Measurements from ENCODE around the gene TLNRD1. TPM values are rescaled to one million over a fixed set of nuclear protein-coding genes. Genes with fewer than 3 reads are reported as not detected.

Gene TLNRD1
- total RNA-seq, 1 experiment from 2014 or later, result 22.5 TPM

DNA sequence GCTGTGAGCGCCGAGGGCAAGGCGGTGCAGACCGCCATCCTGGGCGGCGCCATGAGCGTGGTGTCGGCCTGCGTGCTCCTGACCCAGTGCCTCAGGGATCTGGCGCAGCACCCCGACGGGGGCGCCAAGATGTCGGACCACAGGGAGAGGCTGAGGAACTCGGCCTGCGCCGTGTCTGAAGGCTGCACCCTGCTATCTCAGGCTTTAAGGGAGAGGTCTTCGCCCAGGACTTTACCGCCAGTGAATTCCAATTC is 2.3 kb downstream of the TLNRD1 start:
- no peak overlapping the region for H3K4me3 ChIP-seq (replicated peaks in 1 of 2; ENCODE audit: low read depth in 1 of 2, low read length in 2 of 2)
- peaks cover 43% of the 10 kb centered on the region for H3K79me2 ChIP-seq (ENCODE audit: insufficient read depth, low read length)
- ChIA-PET CTCF (no interaction called here), POLR2A (no interaction called here), RAD21 (ENCODE audit: low non-redundant PET in 1 of 2, low total read pairs in 2 of 2, uncharacterized antibody in 2 of 2, unreplicated experiment in 2 of 2) (no interaction called here)
- ATAC-seq, result no peak
- no peaks in the 10 kb centered on the region for H3K9me2 ChIP-seq (ENCODE audit: insufficient read depth)
- H2AFZ ChIP-seq (ENCODE audit: low read depth, low read length, poor library complexity, severe bottlenecking), result no peak overlapping the region
- intact Hi-C loops (cut with micrococcal nuclease), result loop anchor here (5.0 kb wide), 1 partner anchor 89 kb away; no protein-coding TSS in a partner anchor
- TF ChIP-seq SP1 (IDR thresholded peaks at IDR 0.05; ENCODE audit: low read depth), result no peak
- TF ChIP-seq FOSL1 (IDR thresholded peaks at IDR 0.05; ENCODE audit: low read depth), result no peak
- no peak for TF ChIP-seq YY1 (IDR thresholded peaks at IDR 0.05; ENCODE audit: extremely low read depth, insufficient replicate concordance, low read depth, low read length)
- no peak for TF ChIP-seq POLR2AphosphoS5 (IDR thresholded peaks at IDR 0.05; ENCODE audit: low read depth, low read length)
- TF ChIP-seq CEBPB (IDR thresholded peaks at IDR 0.05; ENCODE audit: low read depth), result no peak
- no peak for TF ChIP-seq ZNF274 (IDR thresholded peaks at IDR 0.05; ENCODE audit: low read depth, low read length)
- TF ChIP-seq, protein P1, sequence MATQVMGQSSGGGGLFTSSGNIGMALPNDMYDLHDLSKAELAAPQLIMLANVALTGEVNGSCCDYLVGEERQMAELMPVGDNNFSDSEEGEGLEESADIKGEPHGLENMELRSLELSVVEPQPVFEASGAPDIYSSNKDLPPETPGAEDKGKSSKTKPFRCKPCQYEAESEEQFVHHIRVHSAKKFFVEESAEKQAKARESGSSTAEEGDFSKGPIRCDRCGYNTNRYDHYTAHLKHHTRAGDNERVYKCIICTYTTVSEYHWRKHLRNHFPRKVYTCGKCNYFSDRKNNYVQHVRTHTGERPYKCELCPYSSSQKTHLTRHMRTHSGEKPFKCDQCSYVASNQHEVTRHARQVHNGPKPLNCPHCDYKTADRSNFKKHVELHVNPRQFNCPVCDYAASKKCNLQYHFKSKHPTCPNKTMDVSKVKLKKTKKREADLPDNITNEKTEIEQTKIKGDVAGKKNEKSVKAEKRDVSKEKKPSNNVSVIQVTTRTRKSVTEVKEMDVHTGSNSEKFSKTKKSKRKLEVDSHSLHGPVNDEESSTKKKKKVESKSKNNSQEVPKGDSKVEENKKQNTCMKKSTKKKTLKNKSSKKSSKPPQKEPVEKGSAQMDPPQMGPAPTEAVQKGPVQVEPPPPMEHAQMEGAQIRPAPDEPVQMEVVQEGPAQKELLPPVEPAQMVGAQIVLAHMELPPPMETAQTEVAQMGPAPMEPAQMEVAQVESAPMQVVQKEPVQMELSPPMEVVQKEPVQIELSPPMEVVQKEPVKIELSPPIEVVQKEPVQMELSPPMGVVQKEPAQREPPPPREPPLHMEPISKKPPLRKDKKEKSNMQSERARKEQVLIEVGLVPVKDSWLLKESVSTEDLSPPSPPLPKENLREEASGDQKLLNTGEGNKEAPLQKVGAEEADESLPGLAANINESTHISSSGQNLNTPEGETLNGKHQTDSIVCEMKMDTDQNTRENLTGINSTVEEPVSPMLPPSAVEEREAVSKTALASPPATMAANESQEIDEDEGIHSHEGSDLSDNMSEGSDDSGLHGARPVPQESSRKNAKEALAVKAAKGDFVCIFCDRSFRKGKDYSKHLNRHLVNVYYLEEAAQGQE (IDR thresholded peaks at IDR 0.05; ENCODE audit: low read depth), result no peak
- TF ChIP-seq, protein P2, sequence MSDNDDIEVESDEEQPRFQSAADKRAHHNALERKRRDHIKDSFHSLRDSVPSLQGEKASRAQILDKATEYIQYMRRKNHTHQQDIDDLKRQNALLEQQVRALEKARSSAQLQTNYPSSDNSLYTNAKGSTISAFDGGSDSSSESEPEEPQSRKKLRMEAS (IDR thresholded peaks at IDR 0.05), result no peak
- TF ChIP-seq, protein P3, sequence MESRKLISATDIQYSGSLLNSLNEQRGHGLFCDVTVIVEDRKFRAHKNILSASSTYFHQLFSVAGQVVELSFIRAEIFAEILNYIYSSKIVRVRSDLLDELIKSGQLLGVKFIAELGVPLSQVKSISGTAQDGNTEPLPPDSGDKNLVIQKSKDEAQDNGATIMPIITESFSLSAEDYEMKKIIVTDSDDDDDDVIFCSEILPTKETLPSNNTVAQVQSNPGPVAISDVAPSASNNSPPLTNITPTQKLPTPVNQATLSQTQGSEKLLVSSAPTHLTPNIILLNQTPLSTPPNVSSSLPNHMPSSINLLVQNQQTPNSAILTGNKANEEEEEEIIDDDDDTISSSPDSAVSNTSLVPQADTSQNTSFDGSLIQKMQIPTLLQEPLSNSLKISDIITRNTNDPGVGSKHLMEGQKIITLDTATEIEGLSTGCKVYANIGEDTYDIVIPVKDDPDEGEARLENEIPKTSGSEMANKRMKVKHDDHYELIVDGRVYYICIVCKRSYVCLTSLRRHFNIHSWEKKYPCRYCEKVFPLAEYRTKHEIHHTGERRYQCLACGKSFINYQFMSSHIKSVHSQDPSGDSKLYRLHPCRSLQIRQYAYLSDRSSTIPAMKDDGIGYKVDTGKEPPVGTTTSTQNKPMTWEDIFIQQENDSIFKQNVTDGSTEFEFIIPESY (IDR thresholded peaks at IDR 0.05; ENCODE audit: extremely low read depth, insufficient replicate concordance, low read length), result no peak
- no peaks in the 10 kb centered on the region for H4K20me1 ChIP-seq (ENCODE audit: insufficient read depth)
- H3K9ac ChIP-seq (ENCODE audit: low read length), result no peak overlapping the region
- no peak for DNase-seq (ENCODE audit: low read depth, low spot score)
- no TSS peak for BruUV-seq (replicated peaks)
- H3K27ac ChIP-seq (ENCODE audit: low read depth, low read length), result no peak overlapping the region; the same call in 1 of the 2 replicates
- peaks cover 15 to 25% of the 10 kb centered on the region in 2 experiments for H3K4me1 ChIP-seq (ENCODE audit: control insufficient read depth in 1 of 2, insufficient read depth in 2 of 2, low read length in 2 of 2)
- no peaks in the 10 kb centered on the region for H3K9me3 ChIP-seq (ENCODE audit: control insufficient read depth in 1 of 2, insufficient read depth in 1 of 2, low read depth in 1 of 2, low read length in 2 of 2)
- no peaks in the 10 kb centered on the region for H3K27me3 ChIP-seq (ENCODE audit: insufficient read depth, low read length)
- peaks cover 0 to 7% of the 10 kb centered on the region in 2 experiments; a peak in 1 of 4 replicates for H3K36me3 ChIP-seq (ENCODE audit: control insufficient read depth in 1 of 2, insufficient read depth in 2 of 2, low read length in 2 of 2)
- 0 out of 2 replicates have a peak overlapping the region, but pooled peaks have one; percentile 79 for H3K4me2 ChIP-seq (ENCODE audit: low read length)

Measured in HCT116 (cell line).